ENCODE measurements around the gene FRY.

The FRY gene

DNA sequence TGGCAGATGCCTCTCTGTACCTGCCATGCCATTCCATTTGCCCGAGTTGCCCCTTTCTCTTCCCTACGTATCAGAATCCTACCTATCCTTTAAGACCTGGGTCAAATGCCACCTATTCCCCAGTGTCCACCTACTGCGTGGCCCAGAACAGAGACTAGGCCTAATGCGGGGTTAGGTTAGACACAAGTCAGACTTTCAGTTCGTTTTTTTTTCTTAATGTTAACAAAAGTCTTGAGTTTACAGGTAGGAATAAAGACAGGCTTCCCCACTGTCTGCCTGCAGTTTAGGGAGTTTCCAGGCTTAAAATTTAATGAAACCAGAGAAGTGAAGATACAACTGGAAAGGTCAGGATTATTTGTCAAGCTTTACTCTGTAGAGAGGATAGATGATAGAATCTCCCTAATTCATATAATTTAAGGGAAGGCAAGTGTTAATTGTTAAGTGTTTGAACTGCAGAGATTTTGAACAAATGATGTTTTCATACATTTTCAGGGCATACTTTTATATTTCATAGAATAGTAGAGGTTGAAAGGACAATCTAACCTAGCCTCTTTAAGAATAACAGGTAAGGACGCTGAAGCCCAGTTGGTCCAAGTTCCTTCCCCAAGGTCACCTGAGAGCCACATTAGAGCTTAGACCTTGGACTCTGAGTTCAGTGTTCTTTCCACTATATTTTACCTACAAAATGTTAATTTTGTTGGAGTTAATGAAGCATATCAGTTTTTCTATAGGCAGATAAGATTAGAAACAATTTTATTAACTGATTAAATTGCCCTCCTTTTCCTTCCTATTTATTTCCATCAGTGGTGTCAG, 35.8 kb downstream of the FRY start:
- no peak for TF ChIP-seq TAF1 (IDR thresholded peaks at IDR 0.05; ENCODE audit: low read depth)

DNA sequence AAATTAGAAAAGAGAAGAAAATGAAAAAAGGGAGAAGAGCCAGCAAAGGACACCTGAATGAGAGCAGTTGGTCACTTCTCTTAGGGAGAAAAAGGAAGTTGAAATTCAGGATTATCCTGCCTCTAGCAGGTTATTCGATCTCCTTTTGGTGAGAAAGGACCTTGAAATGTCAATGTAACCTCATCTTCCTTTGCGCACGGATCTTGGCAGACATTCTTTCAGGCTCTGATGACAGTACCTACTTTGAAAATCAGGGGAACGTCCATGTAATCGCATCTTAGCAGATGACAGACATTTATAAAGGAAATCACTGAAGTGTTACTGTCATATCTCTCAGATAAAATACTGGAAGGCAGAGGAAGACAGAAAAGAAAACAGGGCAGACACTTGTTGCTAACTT, 36.7 kb downstream of the FRY start:
- TF ChIP-seq, protein P1, sequence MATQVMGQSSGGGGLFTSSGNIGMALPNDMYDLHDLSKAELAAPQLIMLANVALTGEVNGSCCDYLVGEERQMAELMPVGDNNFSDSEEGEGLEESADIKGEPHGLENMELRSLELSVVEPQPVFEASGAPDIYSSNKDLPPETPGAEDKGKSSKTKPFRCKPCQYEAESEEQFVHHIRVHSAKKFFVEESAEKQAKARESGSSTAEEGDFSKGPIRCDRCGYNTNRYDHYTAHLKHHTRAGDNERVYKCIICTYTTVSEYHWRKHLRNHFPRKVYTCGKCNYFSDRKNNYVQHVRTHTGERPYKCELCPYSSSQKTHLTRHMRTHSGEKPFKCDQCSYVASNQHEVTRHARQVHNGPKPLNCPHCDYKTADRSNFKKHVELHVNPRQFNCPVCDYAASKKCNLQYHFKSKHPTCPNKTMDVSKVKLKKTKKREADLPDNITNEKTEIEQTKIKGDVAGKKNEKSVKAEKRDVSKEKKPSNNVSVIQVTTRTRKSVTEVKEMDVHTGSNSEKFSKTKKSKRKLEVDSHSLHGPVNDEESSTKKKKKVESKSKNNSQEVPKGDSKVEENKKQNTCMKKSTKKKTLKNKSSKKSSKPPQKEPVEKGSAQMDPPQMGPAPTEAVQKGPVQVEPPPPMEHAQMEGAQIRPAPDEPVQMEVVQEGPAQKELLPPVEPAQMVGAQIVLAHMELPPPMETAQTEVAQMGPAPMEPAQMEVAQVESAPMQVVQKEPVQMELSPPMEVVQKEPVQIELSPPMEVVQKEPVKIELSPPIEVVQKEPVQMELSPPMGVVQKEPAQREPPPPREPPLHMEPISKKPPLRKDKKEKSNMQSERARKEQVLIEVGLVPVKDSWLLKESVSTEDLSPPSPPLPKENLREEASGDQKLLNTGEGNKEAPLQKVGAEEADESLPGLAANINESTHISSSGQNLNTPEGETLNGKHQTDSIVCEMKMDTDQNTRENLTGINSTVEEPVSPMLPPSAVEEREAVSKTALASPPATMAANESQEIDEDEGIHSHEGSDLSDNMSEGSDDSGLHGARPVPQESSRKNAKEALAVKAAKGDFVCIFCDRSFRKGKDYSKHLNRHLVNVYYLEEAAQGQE (IDR thresholded peaks at IDR 0.05; ENCODE audit: low read depth) = no peak

DNA sequence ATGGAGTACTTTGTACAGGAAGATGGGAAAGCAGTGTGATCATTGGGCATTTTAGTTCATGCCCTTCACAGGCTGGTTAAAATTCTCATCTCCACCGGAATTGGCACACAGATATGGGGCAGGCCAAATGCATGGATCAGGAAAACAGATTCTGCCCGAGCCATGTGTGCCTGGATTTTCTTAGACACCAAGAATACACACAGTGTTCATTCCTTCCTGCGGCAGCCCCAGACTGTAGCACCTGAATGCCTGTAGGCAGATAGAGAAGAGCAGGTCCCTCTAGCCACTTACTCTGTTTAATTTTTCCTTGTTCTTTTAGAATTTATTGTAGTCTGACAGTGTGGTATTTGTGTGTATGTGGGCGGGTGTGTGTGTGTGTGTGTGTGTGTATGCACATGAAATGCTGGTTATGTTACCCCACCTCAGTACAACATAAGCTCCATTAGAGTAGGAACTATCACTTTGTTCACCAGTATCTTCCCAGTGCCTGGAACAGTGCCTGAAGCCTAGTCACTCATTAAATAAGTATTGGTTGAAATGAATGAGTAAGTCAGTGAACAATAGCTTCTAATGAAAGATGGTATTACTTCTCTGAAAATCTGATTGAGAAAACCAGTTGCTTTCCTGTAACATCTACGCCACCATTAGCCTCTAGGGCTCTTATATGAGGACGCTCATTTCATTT, 41.7 kb downstream of the FRY start:
- no peak for TF ChIP-seq RAD21 (IDR thresholded peaks at IDR 0.05; ENCODE audit: low read depth)
- TF ChIP-seq TEAD4 (IDR thresholded peaks at IDR 0.05) = no peak
- TF ChIP-seq EGR1 (IDR thresholded peaks at IDR 0.05) = no peak
- TF ChIP-seq, protein P2, sequence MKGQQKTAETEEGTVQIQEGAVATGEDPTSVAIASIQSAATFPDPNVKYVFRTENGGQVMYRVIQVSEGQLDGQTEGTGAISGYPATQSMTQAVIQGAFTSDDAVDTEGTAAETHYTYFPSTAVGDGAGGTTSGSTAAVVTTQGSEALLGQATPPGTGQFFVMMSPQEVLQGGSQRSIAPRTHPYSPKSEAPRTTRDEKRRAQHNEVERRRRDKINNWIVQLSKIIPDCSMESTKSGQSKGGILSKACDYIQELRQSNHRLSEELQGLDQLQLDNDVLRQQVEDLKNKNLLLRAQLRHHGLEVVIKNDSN (IDR thresholded peaks at IDR 0.05) = no peak
- TF ChIP-seq, protein P1 (IDR thresholded peaks at IDR 0.05; ENCODE audit: low read depth) = no peak
- no peak for TF ChIP-seq ZBTB7A (IDR thresholded peaks at IDR 0.05; ENCODE audit: low read depth)
- TF ChIP-seq EP300 (IDR thresholded peaks at IDR 0.05; ENCODE audit: borderline replicate concordance) = no peak
- TF ChIP-seq, protein P3, sequence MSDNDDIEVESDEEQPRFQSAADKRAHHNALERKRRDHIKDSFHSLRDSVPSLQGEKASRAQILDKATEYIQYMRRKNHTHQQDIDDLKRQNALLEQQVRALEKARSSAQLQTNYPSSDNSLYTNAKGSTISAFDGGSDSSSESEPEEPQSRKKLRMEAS (IDR thresholded peaks at IDR 0.05) = no peak
- no peak for TF ChIP-seq TAF1 (IDR thresholded peaks at IDR 0.05; ENCODE audit: low read depth)
- TF ChIP-seq YY1 (IDR thresholded peaks at IDR 0.05; ENCODE audit: low read depth) = no peak

DNA sequence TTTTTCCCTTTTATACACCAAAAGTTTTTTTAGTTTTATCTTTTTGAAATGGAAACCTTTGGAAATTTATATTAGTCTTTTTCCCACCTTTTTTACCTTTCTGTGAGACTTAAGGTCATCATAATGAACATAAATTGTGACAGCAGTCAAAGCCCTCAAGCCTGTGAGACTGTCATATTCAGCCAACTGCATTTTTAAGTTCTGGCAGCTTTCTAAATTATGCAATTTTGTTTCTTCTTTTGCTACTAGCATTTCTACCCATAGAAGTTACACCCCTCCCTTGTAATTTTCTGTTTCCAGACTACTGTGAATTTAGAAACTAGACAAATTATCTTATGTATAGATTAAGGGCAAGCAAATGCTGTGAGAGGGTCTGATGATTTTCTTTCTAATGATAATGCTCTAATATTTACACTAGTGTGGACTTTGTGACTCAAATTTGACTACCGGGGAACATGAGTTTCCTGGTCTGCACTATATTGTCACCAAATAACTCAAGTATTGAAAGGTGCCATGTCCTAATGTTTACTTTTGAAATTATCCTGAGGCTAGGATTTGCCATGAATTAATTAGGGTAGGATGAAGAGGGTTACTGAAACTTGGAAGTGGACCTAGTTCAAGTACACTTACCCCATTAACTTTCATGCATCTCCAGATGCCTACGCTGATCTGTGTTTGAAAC, 43.7 kb downstream of the FRY start:
- TF ChIP-seq, protein P1 (IDR thresholded peaks at IDR 0.05; ENCODE audit: low read depth) = no peak
- no peak for TF ChIP-seq ZBTB7A (IDR thresholded peaks at IDR 0.05; ENCODE audit: low read depth)
- no peak for TF ChIP-seq TAF1 (IDR thresholded peaks at IDR 0.05; ENCODE audit: low read depth)
- TF ChIP-seq CEBPB (IDR thresholded peaks at IDR 0.05) = no peak
- no peak for TF ChIP-seq RAD21 (IDR thresholded peaks at IDR 0.05; ENCODE audit: low read depth)
- no peak for TF ChIP-seq CREB1 (IDR thresholded peaks at IDR 0.05; ENCODE audit: low read depth)
- TF ChIP-seq, protein P3 (IDR thresholded peaks at IDR 0.05) = no peak
- TF ChIP-seq, protein P2 (IDR thresholded peaks at IDR 0.05) = no peak
- no peak for TF ChIP-seq TCF12 (IDR thresholded peaks at IDR 0.05; ENCODE audit: low read depth)
- TF ChIP-seq EP300 (IDR thresholded peaks at IDR 0.05; ENCODE audit: borderline replicate concordance) = no peak
- no peak for TF ChIP-seq TEAD4 (IDR thresholded peaks at IDR 0.05)
- TF ChIP-seq NFIC (IDR thresholded peaks at IDR 0.05) = no peak
- TF ChIP-seq YY1 (IDR thresholded peaks at IDR 0.05; ENCODE audit: low read depth) = no peak
- no peak for TF ChIP-seq EGR1 (IDR thresholded peaks at IDR 0.05)
- no peak for TF ChIP-seq FOXM1 (IDR thresholded peaks at IDR 0.05; ENCODE audit: borderline replicate concordance, low read depth)
